Mononuclear cell (primary cell): ENCODE data around the gene PAFAH2. TPM values are rescaled to one million over a fixed set of nuclear protein-coding genes. Genes with fewer than 3 reads are reported as not detected.

Experiments
- H3K27me3 ChIP-seq: 2 replicates; pipeline ENCODE4 v1.6.0; 2011; ENCODE audit warnings: low read length, control low read depth; ENCODE audit not compliant: insufficient read depth
- H3K4me1 ChIP-seq: 2 replicates; pipeline ENCODE4 v1.5.1; 2011; ENCODE audit warnings: mild to moderate bottlenecking, low read length, control low read depth; ENCODE audit not compliant: insufficient read depth
- H3K4me3 ChIP-seq: 2 replicates; pipeline ENCODE4 v1.5.1; 2011; ENCODE audit warnings: mild to moderate bottlenecking, low read length, moderate library complexity
- H3K9me3 ChIP-seq: 2 replicates; pipeline ENCODE4 v1.5.1; 2011; ENCODE audit warnings: low read depth, mild to moderate bottlenecking, control low read depth, low read length
- total RNA-seq: library from RNA; depleted of rRNA; stranded (reverse); fragments of >200 nt; gene quantifications from one replicate; pipeline ENCODE4 v1.2.3, GENCODE V29; 2012

The PAFAH2 gene
- total RNA-seq, 1 donor, result 5.8 TPM

- Histone ChIP-seq H3K9me3 (no peaks in the 10 kb centered on the region), H3K4me1 (peaks cover 21% of the 10 kb centered on the region), H3K4me3 (no peak overlapping the region), H3K27me3 (peaks cover 3% of the 10 kb centered on the region)
Observed at GRCh38 chr1:25924454-25924853, 73.4 kb downstream of the PAFAH2 start.

GRCh38 chr1:25922971-25923552, 74.8 kb downstream of the PAFAH2 start:
- H3K9me3 ChIP-seq, result no peaks in the 10 kb centered on the region
- peaks cover 28% of the 10 kb centered on the region for H3K4me1 ChIP-seq
- peaks cover 3% of the 10 kb centered on the region for H3K27me3 ChIP-seq
- peak overlapping the region; percentile 45 for H3K4me3 ChIP-seq

GRCh38 chr1:25922056-25922970, 75.5 kb downstream of the PAFAH2 start:
- Histone ChIP-seq H3K27me3 (peaks cover 3% of the 10 kb centered on the region), H3K9me3 (no peaks in the 10 kb centered on the region), H3K4me3 (peak overlapping the region; percentile 45), H3K4me1 (peaks cover 33% of the 10 kb centered on the region)

GRCh38 chr1:25918615-25919014, 79.2 kb downstream of the PAFAH2 start:
- Histone ChIP-seq H3K27me3 (peaks cover 3% of the 10 kb centered on the region), H3K9me3 (no peaks in the 10 kb centered on the region), H3K4me3 (no peak overlapping the region), H3K4me1 (peaks cover 30% of the 10 kb centered on the region)

GRCh38 chr1:25917996-25918395, 79.9 kb downstream of the PAFAH2 start:
- Histone ChIP-seq H3K4me1 (peaks cover 24% of the 10 kb centered on the region), H3K9me3 (no peaks in the 10 kb centered on the region), H3K4me3 (no peak overlapping the region), H3K27me3 (peaks cover 3% of the 10 kb centered on the region)

- H3K4me1 ChIP-seq, result peaks cover 13% of the 10 kb centered on the region
- no peaks in the 10 kb centered on the region for H3K27me3 ChIP-seq
- H3K9me3 ChIP-seq, result no peaks in the 10 kb centered on the region
Observed at GRCh38 chr1:25916460-25916859, 81.4 kb downstream of the PAFAH2 start.

GRCh38 chr1:25914074-25914995, 83.5 kb downstream of the PAFAH2 start:
- Histone ChIP-seq H3K4me1 (peaks cover 13% of the 10 kb centered on the region), H3K9me3 (no peaks in the 10 kb centered on the region), H3K27me3 (no peaks in the 10 kb centered on the region), H3K4me3 (no peak overlapping the region)

More at GRCh38 chr1:25916460-25916859, 81.4 kb downstream of the PAFAH2 start:
- H3K4me3 ChIP-seq, result no peak overlapping the region

GRCh38 chr1:25913206-25913605, 84.7 kb downstream of the PAFAH2 start:
- peaks cover 7% of the 10 kb centered on the region for H3K4me1 ChIP-seq
- no peaks in the 10 kb centered on the region for H3K27me3 ChIP-seq
- H3K9me3 ChIP-seq, result no peaks in the 10 kb centered on the region
- H3K4me3 ChIP-seq, result no peak overlapping the region

- no peaks in the 10 kb centered on the region for H3K4me1 ChIP-seq
- no peaks in the 10 kb centered on the region for H3K9me3 ChIP-seq
- no peak overlapping the region for H3K4me3 ChIP-seq
- H3K27me3 ChIP-seq, result no peaks in the 10 kb centered on the region
Observed at GRCh38 chr1:25912076-25912831, 85.6 kb downstream of the PAFAH2 start.

GRCh38 chr1:25911162-25911561, 86.7 kb downstream of the PAFAH2 start:
- H3K27me3 ChIP-seq, result no peaks in the 10 kb centered on the region
- peaks cover 8% of the 10 kb centered on the region for H3K4me1 ChIP-seq
- no peak overlapping the region for H3K4me3 ChIP-seq
- H3K9me3 ChIP-seq, result no peaks in the 10 kb centered on the region

Other genes with a start within 250 kb of the PAFAH2 start
- gene SELENON, start 197.9 kb downstream of the PAFAH2 start, total RNA-seq, result 13.4 TPM
- 17.0 TPM for gene MTFR1L, start 178.1 kb downstream of the PAFAH2 start, total RNA-seq
- 0.94 TPM for gene AUNIP, start 138.6 kb downstream of the PAFAH2 start, total RNA-seq
- gene PAQR7, start 122.4 kb downstream of the PAFAH2 start, total RNA-seq, result 3.5 TPM
- gene STMN1, start 91.6 kb downstream of the PAFAH2 start, total RNA-seq, result 6.4 TPM
- under 0.01 TPM for gene EXTL1, start 23.7 kb upstream of the PAFAH2 start, total RNA-seq
- gene SLC30A2, start 48.1 kb upstream of the PAFAH2 start, total RNA-seq, result not detected
- gene TRIM63, start 69.6 kb upstream of the PAFAH2 start, total RNA-seq, result not detected
- gene PDIK1L, start 113.8 kb upstream of the PAFAH2 start, total RNA-seq, result 19.3 TPM
- not detected for gene FAM110D, start 161.0 kb upstream of the PAFAH2 start, total RNA-seq
- gene C1orf232, start 170.9 kb upstream of the PAFAH2 start, total RNA-seq, result not detected
- 5.4 TPM for gene ZNF593, start 171.8 kb upstream of the PAFAH2 start, total RNA-seq
- not detected for gene ZNF593OS, start 173.8 kb upstream of the PAFAH2 start, total RNA-seq
- 0.42 TPM for gene CNKSR1, start 179.4 kb upstream of the PAFAH2 start, total RNA-seq
- not detected for gene CATSPER4, start 192.5 kb upstream of the PAFAH2 start, total RNA-seq
- 12.9 TPM for gene CEP85, start 236.1 kb upstream of the PAFAH2 start, total RNA-seq